Fibroblast of skin of right quadriceps (primary cell): Measurements from ENCODE around the gene MAP7.
"Not testable (repeated sequence)": the region's sequence is repeated elsewhere in the genome, so short reads cannot be mapped to it uniquely, and the experiment has no call there.

Source experiments
- DNase-seq: peaks from one replicate; pipeline ENCODE4 v3.0.0-alpha.2; 2013

The MAP7 gene

DNA sequence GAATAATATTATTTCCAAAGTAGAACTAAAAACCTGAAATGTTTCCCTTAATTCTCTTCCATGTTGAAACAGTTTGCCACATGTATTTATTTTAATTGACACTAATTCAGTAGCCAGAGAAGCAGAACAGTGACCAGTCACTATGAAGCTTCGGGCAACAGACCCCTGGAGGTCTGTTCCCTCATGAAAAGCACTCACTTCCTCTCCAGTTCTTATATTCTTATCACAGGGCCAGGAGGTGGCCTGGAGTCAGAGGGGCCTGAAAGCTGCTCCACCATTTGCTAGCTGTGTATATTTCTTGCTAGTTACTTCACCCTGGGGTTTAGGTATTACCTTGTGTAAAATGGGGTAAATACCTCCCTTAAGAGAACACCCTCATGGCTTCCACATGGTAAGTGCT is 49.1 kb downstream of the MAP7 start:
- no peak for DNase-seq

DNA sequence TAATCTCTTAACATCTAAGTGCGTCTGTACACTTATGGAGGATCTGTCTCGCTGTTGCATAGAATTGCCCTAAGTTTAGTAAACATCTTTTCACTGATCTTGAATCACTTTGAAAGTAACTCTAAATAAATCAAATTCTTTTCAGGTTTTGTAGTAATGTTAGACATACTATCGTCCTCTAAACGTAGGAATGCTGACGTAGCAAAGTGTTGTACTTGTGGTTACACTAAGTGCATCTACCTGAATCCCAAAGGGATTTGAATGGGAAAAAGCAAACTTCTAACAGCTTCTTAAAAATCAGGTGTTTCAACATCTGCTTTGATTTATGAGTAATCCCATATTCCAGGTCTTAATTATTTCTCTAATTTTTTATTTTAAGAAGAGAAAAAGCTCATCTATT is 49.8 kb downstream of the MAP7 start:
- no peak for DNase-seq

DNA sequence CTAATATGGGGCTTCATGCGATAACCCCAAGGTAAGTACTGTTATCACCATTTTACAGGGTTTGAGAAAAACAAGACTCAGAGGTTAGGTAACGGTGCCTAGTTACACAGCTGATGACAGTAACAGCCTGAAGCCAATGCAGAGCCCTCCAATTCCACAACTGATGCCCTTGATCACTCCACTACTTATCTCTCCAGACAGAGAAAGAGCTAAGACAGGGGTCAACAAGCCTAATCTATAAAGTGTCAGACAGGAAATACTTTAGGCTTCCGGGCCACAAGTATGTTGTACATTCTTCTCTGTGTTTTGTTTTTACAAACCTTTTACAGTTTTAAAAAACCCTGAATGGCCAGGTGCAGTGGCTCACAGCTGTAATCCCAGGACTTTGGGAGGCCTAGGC is 50.9 kb downstream of the MAP7 start:
- DNase-seq: no peak

DNA sequence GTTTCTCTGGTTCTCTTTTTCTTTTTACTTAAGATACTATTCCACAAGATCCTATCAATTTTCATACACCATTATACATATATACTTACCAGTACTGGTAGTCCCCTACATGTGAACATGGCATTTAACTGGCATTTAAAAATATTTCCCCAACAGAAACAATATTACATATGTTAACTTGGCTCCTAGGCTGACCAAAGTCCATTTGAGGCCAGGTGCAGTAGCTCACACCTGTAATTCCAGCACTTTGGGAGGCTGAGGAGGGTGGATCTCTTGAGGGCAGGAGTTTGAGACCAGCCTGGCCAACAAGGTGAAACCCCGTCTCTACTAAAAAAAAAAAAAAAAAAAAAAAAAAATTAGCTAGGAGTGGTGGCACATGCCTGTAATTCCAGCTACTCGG is 53.8 kb downstream of the MAP7 start:
- DNase-seq: not testable (repeated sequence)

DNA sequence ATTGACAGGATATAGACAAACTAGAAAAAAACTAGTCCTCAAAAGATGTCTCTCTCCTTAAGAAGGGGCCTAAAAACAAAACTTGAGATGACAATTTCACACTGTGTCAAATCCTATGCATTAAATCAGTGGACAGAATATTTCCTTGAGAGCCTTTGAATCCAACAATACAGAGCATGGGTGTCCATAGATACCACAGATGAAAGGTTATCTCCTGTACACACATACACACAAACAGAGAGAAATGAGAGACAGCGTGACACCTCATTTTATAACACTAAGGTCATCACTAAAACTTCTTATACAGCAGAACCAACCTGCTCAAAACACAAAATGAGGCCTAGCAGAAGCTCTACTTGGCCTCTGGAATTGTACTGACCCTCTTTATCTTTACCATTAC is 55.5 kb downstream of the MAP7 start:
- no peak for DNase-seq

DNA sequence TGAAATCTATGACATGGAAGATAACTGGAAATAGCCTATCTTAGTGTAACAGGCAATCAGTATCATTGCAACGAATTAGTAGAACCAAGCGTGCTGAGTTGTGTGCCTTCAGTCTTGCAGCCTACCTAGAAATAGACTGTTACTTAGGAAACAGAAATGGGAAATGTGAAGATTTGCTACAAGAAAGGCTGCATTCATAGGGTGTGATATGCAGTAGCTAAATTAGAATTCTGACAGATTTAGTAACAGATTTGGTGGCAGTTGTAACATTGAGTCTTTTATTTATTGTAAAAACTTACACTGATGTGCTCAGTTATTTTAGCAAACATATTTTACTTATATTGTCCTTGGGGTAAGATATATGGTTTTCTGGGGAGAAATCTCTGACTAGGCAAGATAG is 56.2 kb downstream of the MAP7 start:
- no peak for DNase-seq

DNA sequence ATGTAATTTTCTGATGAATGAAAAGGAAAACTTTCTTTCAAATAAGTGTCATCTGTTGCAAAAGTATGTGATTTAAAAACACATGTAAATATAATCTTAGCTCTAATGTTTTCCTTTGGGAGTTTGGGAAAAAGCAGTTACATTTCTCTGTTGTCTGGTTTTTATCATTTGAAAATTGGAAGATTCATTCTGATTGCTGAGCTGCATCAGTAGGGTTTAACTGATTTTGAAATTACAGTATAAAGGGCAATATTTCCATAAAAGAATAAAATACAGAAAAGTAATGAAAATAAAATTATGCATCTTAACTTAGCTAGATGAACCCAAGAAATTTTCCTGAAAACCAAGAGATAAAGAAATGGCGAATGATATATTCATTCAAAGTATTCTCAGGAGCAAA is 57.8 kb downstream of the MAP7 start:
- DNase-seq: no peak

DNA sequence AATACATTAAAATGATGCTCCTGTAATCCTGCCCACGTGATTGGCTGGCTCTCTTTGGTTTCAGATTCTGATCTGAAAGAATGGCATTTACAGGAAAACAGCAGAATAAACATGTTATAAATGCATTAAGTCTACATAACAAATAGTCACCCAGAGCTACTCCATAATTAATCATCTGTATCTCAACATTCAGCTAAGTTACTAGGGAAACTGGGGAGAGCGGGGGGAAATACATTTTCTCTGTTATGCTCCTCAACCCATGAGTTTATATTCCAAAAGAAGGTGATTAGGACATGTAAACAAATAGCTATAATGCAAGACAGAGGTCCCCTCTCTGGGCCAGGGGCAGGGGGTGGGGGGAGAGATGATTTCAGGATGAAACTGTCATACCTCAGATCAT is 58.5 kb downstream of the MAP7 start:
- no peak for DNase-seq

DNA sequence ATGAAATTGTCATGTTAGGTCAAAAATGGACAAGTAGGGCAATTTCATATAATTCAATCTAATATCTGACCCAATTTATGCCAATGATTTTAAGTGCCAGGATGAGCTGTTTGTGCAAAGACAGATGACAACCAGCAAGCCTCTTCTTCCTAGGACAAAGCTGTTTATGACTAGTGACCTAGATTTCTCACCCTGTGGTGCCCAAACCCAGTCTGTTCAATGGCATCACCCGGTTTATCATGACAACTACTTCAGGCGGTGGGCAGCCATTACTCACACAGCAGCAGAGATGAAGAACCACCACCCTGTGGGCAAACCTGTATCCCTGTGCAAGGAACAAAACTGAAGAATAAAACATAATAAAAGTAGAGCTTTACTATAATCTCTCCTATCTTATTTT is 59.0 kb downstream of the MAP7 start:
- DNase-seq: no peak

DNA sequence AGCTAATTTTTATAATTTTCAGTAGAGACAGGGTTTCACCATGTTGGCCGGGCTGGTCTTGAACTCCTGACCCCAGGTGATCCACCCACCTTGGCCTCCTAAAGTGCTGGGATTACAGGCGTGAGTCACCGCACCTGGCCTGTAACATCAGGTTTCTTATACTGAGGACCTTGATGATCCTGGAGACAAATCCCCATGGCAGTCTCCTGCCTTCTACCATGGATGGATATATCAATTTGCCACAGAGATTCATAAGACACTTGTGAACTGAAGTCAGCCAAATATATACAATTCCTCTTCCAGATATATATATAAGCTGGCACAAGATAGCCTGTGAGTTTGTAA is 60.6 kb downstream of the MAP7 start:
- DNase-seq: not testable (repeated sequence)

DNA sequence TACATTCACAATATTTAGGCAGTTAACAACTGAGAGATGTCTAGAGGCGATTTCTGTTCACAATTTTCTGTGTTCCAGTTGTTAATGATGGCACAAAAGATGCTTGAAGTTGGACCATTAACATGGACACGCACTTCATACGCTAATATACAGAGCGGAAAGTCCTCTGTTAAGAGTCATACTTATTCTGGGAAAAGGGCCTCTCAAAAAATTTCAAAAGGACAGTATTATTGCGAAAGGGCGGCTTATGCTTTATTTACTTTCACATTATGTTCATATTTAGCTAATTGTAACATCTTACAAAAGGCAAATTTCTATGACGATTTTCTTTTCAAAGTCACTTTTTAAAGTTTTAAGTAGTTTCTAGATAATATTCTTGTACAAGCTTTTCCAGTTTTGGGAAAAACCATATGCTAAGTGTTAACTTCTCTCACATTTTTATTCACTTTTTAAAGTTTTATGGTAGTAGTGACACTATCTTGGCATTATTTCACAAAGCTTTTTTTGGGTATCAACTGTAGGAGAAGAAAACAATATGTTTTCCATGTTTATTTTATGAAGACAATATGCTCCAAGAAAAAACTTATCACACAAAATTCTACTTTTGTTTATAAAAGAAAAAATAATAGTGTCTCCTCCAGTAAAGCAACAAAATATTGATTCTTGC is 62.3 kb downstream of the MAP7 start:
- DNase-seq: peak; percentile 37

DNA sequence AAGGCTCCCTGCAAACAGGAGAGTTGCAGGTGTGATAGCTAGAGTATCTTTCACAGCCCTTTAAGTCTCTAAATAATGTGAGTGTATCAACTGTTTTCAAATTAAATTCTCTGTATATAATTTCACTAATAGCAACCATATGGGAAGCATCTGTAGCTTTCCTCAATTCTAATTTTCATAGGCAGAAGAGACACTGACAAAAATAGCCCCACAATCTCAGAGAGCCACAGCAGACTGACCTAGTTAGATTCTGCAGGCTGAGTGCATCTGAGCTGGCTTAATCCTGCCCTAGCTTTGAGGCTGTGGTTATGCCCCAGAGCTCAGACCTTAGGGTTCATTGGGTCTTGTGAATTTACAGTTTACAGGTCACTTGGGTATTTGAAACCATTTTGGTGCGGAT is 63.9 kb downstream of the MAP7 start:
- DNase-seq: no peak

DNA sequence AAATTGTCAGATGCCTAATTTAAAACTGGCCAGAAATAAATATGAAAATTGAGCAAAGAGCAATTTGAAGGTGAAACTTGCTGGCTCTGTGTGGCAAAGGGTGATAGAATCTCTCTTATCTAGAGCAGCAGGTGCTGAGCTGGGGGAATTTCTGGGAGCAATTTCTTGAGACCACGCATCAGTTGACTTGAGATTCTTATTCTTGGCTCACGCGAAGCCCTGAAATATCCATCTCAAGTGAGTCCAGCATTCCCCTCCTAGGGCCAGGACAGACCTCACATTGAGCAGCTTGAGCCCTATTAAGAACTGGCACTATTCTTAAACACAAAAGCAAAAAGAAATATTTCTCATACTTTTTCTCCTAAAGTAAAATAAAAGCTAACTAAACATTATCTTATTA is 66.3 kb downstream of the MAP7 start:
- DNase-seq: no peak

DNA sequence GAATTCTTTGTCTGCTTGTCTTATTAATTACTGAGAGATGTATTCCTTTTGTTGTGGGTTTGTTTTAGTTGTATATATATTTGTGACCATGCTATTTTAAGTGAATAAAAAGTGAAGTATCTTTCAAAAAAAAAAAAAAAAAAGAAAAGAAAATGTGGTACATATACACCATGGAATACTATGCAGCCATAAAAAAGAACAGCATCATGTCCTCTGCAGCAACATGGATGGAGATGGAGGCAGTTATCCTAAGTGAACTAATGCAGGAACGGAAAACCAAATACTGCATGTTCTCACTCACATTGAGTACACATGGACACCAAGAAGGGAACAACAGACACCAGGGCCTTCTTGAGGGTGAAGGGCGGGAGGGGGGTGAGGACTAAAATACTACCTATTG is 67.2 kb downstream of the MAP7 start:
- not testable (repeated sequence) for DNase-seq

DNA sequence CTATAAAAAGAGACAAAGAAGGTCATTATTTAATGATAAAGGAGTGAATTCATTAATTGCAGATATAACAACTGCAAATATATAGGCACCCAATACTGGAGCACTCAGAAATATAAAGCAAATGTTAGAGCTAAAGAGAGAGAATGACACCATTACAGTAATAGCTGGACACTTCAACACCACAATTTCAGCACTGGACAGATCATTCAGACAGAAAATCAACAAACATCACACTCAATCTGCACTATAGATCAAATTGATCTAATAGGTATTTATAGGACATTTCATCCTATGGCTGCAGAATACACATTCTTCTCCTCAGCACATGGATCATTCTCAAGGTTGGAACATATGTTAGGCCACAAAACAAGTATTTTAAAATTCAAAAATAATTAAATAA is 72.7 kb downstream of the MAP7 start:
- DNase-seq: no peak

DNA sequence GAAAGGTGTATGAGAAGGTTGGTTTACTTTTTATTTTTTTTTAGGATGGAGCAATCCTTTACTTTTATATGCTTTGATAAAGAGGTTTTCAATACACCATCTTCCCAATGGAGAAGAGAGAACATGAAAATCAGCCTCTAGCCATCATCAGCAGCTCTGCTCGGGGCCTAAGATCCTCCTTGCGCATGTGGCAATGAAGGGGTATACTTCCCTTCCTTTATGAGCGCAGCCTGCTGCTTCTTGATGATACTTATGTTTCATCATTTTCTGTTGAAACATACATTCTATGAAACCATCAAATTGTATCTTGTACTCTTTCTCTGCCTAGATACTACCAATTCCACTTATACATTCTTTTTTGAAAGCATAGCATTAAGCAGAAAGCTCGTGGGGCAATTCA is 74.5 kb downstream of the MAP7 start:
- DNase-seq: no peak

DNA sequence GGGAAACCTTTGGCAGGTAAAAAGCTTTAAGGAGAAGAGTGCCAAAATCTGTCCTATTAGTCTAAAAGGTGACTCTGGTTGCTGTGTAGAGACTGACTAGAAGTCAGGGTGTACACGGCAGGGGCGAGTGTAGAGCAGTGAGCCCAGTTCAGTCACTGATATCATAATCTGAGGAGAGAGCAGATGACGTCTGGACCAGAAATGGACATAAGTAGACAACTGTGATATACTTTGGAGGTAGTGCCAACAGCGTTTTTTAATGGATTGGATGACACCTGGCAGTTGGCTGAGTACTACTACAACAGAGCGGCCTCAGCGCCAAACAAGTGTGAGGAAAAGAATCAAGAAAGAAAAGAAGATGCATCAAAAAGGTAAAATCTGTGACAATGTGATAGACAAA is 76.0 kb downstream of the MAP7 start:
- DNase-seq: no peak

DNA sequence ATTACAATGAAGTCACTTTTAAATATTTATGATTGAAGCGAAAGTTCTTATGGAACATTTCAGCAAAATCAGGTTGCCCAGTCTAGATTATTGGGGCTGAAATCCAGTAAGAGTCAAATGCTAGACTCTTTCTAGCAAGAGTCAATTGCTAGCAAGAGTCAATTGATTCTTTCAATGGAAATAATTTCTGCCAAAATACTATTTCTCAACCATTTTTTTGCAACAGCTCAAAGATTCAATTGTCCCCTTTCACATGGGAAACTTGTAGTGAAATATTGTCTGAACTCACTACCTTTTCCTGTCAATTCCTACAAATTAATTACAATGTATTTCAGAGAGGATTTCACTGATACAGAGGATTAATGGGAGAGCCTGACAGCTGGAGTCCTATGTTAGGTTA is 78.3 kb downstream of the MAP7 start:
- DNase-seq: no peak

DNA sequence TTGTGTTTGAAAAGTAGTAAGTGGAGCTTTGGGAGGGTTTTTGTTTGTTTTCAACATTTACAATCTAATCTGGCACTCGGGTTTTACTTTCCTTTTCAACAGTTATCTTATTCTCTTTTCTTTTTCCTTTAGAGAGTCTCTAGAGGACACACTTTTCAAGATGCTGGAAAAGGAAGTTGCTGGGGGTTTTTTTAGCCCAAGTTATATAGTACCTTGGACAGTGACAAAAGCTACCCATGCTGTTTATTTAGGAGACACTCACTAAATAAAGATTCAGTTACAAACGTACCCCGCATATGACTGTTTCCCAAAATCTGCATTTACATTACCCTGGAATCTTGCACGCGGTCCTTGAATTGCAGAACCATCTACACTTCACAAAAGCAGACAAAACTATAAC is 78.8 kb downstream of the MAP7 start:
- no peak for DNase-seq

DNA sequence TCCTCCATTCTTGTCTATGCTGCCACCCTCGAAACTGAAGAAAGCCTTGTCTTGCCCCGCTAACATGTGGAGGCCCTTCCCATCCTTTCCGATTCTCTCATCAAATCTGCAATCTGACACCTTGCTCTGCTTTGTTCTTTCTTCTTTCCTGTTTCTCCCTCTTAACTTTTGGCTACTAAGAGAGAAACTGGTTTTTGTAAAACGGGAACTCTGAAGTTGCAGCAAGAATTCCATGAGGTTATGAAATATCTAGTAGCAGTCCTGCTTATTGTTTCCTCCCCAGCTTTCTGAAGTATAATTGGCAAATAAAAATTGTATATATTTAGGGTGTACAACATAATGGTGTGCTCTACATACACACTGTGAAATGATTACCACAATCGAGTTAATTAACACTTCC is 80.2 kb downstream of the MAP7 start:
- no peak for DNase-seq

DNA sequence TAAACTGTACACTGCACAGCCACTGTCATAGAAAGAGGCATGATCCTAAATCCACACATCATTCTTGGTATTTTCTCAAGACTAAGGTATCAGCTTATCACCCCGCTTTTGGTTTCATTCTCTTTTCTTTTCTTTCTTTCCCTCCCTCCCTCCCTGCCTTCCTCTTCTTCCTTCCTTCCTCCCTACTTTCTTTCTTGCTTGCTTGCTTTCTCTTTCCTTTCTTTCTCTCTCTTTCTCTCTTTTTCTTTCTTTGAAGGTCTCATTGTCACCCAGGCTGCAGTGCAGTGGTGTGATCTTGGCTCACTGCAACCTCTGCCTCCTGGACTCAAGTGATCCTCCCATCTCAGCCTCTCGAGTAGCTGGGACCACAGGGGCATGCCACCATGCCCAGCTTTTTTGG is 81.1 kb downstream of the MAP7 start:
- DNase-seq: no peak

DNA sequence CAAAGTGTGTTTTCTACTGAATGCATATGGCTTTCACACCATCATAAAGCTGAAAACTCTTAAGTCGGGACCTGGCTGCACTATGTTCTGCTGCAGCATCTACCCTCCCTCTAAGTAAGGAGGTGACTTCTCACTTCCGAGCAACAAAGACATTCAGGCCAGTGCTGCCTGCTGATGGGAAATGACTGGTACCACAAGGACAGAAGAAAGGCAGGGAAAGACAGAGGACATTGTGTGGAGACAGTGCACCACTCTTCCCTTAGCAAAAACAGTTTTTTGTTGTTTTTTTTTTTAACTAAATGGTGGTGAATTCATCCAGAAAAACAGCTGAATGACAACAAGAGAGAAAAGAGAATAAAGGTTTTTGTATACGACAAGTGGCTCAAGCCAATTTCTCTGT is 81.5 kb downstream of the MAP7 start:
- no peak for DNase-seq

DNA sequence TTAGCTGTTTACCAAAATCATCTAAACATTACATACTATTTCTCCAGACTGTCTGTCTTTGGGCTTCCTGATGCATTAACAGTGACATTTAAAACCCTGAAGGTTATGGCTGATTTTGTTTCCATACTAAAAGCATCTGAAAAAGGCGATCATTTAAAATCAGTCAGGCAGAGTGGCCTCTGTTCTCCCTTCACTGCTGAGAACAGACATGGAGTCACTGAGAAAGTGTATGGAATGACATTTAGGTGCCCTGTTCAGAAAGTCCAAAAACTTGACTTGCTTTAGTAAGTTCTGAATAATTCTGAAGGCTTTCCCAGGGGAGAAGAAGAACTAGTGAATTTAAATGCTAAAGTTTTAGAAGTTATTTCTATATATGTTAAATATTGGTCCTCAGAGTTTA is 83.0 kb downstream of the MAP7 start:
- DNase-seq: no peak

DNA sequence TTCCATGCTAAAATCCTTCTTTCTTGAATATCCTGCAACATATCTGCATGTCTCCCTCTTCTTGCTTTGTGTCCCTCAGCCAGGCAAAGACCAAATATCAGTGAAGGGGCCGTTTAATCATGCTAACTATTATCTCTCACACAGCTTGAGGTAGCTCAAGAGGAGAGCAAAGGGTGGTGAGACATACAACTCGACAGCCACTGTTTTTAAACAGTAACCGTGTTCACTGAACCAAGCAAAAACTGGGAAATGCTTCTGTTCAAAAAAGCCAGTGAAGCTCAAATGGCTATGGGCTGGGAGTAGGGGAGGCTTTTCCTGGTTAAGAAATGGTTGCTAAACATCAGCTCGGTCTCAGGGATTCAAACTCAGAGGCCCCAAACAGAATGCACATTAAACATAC is 83.4 kb downstream of the MAP7 start:
- no peak for DNase-seq

DNA sequence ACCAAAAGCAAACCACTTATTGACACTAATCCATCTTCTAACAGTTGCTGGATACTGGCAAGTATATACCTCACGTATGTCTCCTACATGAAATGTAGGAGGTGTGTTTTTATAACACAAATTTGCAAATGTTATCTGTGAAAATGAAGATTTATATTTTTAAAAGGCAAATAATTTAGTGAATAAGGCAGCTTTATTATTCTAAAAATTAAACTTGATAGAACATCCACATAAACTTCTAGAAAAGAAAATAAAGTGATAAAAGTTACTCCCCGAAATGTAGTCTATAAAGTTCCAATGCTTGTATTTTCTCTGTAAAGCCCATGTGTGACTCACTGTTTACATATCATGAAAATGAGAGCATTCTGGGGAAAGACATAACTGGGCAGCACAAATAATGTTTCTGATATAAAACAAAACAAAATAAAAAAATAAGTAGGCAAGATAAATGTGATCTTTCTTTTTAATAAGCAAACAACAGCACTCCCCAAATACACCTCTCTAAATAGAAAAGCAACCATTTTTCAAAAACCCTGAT is 84.4 kb downstream of the MAP7 start:
- DNase-seq: no peak

DNA sequence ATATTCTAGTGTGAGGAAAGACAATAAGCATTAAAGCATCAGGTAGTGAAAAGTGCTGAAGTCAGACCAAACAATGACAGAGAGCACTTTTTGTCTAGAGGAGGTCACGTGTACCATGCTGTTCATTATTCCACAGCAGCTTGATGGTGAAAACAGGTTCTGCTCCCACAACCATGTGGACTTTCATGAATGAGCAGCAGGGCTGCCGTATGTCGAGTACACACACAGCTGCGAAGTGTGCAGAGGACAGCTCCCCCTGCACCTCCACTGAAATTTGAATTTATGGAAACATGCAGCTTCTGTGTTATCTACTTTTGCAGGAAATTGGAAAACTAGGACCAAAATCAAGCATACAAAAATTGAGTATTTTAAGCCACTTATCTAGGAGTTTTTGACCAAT is 85.3 kb downstream of the MAP7 start:
- DNase-seq: no peak
